GM12891 (cell line): ENCODE data around the gene HOXD10.

ENCODE experiments used
- PAX5 ChIP-seq: IDR thresholded peaks from 2 replicates; pipeline ENCODE4 v1.6.1; 2011; ENCODE audit warnings: low read length, moderate library complexity, mild to moderate bottlenecking; ENCODE audit not compliant: insufficient read depth, severe bottlenecking
- POLR2A ChIP-seq: IDR thresholded peaks from 2 replicates; pipeline ENCODE4 v1.6.1; 2011; ENCODE audit warnings: low read depth, low read length, control low read depth
- POLR2AphosphoS5 ChIP-seq: IDR thresholded peaks from 2 replicates; pipeline ENCODE4 v1.6.1; 2011; ENCODE audit warnings: low read depth, low read length, control low read depth

GRCh38 chr2:176130147-176130956 is 13.8 kb downstream of the HOXD10 start:
- no peak for TF ChIP-seq POLR2AphosphoS5
- no peak for TF ChIP-seq POLR2A
- no peak for TF ChIP-seq PAX5
